ENCODE measurements around the gene DUXB. TPM values are rescaled to one million over a fixed set of nuclear protein-coding genes. Genes with fewer than 3 reads are reported as not detected.

DUXB gene
- total RNA-seq, 1 donor from 2014 or later: not detected

DNA sequence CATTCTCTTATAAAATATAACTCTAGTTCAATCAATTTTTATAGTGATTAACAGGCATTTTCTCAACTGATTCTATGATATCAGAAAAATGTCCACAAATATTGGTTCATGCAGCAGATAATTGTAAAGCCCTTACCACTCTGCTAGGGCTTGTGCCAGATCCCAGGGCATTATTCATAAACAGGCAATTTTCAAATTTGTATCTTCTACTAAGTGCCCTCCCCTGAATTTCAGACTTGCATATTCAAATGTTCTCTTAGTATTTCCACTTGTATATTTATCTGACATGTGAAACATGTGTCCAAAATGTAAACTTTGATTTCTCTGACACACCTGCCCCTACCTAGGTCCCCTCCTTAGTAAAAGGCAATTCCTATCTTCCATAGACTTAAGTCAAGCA is 33.8 kb downstream of the DUXB start:
- H3K4me3 Mint-ChIP-seq: no peak overlapping the region
- H3K27ac Mint-ChIP-seq: no peak overlapping the region
- DNase-seq (ENCODE audit: low spot score in 2 of 2, unreplicated experiment in 2 of 2): no peak
- H3K36me3 Mint-ChIP-seq: peaks cover 8% of the 10 kb centered on the region
- H3K9me3 Mint-ChIP-seq: peaks cover 11% of the 10 kb centered on the region
- H3K27me3 Mint-ChIP-seq (ENCODE audit: low read depth): no peaks in the 10 kb centered on the region
- H3K4me1 Mint-ChIP-seq: no peaks in the 10 kb centered on the region
- TF ChIP-seq, protein P1, sequence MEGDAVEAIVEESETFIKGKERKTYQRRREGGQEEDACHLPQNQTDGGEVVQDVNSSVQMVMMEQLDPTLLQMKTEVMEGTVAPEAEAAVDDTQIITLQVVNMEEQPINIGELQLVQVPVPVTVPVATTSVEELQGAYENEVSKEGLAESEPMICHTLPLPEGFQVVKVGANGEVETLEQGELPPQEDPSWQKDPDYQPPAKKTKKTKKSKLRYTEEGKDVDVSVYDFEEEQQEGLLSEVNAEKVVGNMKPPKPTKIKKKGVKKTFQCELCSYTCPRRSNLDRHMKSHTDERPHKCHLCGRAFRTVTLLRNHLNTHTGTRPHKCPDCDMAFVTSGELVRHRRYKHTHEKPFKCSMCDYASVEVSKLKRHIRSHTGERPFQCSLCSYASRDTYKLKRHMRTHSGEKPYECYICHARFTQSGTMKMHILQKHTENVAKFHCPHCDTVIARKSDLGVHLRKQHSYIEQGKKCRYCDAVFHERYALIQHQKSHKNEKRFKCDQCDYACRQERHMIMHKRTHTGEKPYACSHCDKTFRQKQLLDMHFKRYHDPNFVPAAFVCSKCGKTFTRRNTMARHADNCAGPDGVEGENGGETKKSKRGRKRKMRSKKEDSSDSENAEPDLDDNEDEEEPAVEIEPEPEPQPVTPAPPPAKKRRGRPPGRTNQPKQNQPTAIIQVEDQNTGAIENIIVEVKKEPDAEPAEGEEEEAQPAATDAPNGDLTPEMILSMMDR (IDR thresholded peaks at IDR 0.05; ENCODE audit: unreplicated experiment): no peak

DNA sequence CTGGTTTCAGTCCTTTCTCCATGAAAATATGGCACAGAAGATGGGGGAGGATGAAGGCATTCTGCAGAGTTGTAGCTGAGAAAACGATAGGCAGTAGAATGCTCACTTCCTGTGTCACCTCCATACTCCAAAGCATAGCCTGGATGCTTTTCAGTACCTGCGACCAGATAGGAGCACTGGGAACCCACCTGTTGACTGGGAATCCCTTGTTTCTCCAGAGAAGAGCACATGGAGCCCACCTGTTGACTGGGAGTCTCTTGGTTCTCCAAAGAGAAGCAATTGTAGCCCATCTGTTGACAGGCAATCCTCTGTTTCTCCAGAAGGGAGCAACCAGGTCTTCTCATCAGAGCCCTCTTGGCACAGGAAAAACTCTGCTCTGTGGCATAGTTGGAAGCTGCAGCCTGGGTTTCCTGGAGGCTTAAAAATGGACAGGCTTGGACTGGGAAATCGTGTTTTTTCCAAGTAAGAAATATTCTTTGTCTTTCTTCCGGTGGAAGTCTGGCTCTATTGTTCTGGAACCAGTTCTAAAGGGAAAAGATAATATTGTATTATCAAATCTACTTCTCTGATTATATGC is 40.4 kb downstream of the DUXB start:
- H3K9me3 Mint-ChIP-seq: peaks cover 7% of the 10 kb centered on the region
- no peaks in the 10 kb centered on the region for H3K4me1 Mint-ChIP-seq
- H3K27me3 Mint-ChIP-seq (ENCODE audit: low read depth): no peaks in the 10 kb centered on the region
- TF ChIP-seq, protein P1 (IDR thresholded peaks at IDR 0.05; ENCODE audit: unreplicated experiment): no peak
- H3K27ac Mint-ChIP-seq: no peak overlapping the region
- H3K4me3 Mint-ChIP-seq: no peak overlapping the region
- H3K36me3 Mint-ChIP-seq: peaks cover 30% of the 10 kb centered on the region
- no peak for DNase-seq (ENCODE audit: low spot score in 2 of 2, unreplicated experiment in 2 of 2)

DNA sequence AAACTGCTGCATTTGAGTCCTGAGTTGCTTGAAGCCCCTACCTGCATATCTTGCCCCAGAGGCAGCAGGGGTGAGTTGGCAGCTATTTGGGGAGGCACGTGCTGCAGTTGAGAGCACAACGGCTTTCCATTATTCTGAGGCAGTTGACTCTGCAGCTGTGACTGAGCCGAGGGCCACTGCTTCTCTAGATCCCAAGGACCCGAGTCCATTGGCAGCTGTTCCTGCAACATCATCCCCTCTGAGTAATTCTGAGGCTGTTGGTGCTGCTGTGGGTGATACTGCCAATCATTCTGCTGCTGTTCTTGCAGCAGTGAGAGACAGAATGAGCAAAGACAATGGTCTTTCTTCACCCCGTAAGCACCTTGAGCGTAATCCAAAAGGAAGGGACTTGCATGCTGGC is 40.9 kb downstream of the DUXB start:
- TF ChIP-seq, protein P1 (IDR thresholded peaks at IDR 0.05; ENCODE audit: unreplicated experiment): no peak
- Mint-ChIP-seq H3K27me3 (ENCODE audit: low read depth) (no peaks in the 10 kb centered on the region), H3K27ac (no peak overlapping the region)

DNA sequence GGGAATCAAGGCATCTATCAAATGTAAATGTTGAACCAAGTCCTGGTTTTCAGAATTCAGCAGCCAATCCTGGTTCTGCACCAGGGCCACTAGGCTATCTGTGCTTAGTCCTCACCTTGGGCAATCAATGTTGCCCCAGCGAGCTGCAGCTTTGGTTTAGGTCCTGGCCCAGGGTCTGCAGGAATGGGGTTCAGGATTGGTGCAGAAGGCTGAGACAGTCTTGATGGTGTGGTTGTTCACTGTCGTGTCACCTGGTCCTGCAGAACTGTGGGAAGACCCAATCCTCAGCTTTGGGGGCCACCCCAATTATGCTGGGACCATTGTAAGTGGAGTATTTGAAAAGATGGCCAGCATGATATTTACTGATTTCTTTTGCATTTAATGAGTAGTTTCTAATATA is 43.1 kb downstream of the DUXB start:
- TF ChIP-seq, protein P1 (IDR thresholded peaks at IDR 0.05; ENCODE audit: unreplicated experiment): no peak
- no peaks in the 10 kb centered on the region for H3K27me3 Mint-ChIP-seq (ENCODE audit: low read depth)
- no peak overlapping the region for H3K4me3 Mint-ChIP-seq
- no peak overlapping the region for H3K27ac Mint-ChIP-seq
- H3K4me1 Mint-ChIP-seq: peaks cover 2% of the 10 kb centered on the region
- H3K9me3 Mint-ChIP-seq: no peaks in the 10 kb centered on the region
- peaks cover 30% of the 10 kb centered on the region for H3K36me3 Mint-ChIP-seq
- no peak for DNase-seq (ENCODE audit: low spot score in 2 of 2, unreplicated experiment in 2 of 2)

More for the DNA sequence above, 40.9 kb downstream of the DUXB start:
- no peak overlapping the region for H3K4me3 Mint-ChIP-seq
- no peaks in the 10 kb centered on the region for H3K4me1 Mint-ChIP-seq
- peaks cover 30% of the 10 kb centered on the region for H3K36me3 Mint-ChIP-seq
- DNase-seq (ENCODE audit: low spot score in 2 of 2, unreplicated experiment in 2 of 2): no peak
- H3K9me3 Mint-ChIP-seq: peaks cover 5% of the 10 kb centered on the region

DNA sequence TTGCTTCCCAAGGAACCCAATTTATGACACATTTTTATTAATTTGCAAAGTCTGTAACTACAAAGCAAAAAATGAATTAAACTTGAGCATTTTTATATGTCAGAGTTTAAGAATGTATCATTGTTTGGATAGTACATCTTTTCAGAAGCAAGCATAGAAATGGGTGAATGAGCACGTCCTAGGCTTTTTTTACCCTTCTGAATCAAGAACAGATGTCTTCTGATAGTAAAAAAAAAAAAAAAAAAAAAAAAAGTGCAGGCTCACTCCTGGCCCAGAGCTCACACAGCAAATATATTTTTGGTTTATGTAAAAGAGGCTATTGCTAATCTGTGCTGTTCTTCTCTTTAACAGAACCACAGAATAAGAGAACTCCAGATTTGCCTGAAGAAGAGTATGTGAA is 47.3 kb downstream of the DUXB start:
- no peak for DNase-seq (ENCODE audit: low spot score in 2 of 2, unreplicated experiment in 2 of 2)
- peak overlapping the region; percentile 61 for H3K27ac Mint-ChIP-seq
- peaks cover 26% of the 10 kb centered on the region for H3K36me3 Mint-ChIP-seq
- no peak overlapping the region for H3K4me3 Mint-ChIP-seq
- H3K9me3 Mint-ChIP-seq: no peaks in the 10 kb centered on the region
- peaks cover 33% of the 10 kb centered on the region for H3K4me1 Mint-ChIP-seq
- TF ChIP-seq, protein P1 (IDR thresholded peaks at IDR 0.05; ENCODE audit: unreplicated experiment): no peak
- H3K27me3 Mint-ChIP-seq (ENCODE audit: low read depth): no peaks in the 10 kb centered on the region
